Fibroblast of pulmonary artery (primary cell): ENCODE results near the gene EML4.
"Not testable (repeated sequence)": the region's sequence is repeated elsewhere in the genome, so short reads cannot be mapped to it uniquely, and the experiment has no call there.

Source experiments
- DNase-seq: peaks from one replicate; pipeline ENCODE4 v3.0.0-alpha.2; 2010; ENCODE audit warnings: low read depth
- H3K4me3 ChIP-seq: replicated peaks from 2 replicates; pipeline ENCODE4 v1.5.1; 2011; ENCODE audit warnings: low read depth, mild to moderate bottlenecking, control low read depth, low read length, moderate library complexity
- CTCF ChIP-seq: IDR thresholded peaks from 2 replicates; pipeline ENCODE4 v1.5.1; 2011; ENCODE audit warnings: mild to moderate bottlenecking, control low read depth, low read length, inconsistent platforms; ENCODE audit errors: missing control alignments

Gene EML4

GRCh38 chr2:42169100-42169873, at the start of gene EML4:
Gene EML4, plus strand, starts transcription at chr2:42169353. Its CDS starts 259 bp downstream, at chr2:42169612.
- TF ChIP-seq CTCF, result no peak
- peak; percentile 92 for DNase-seq
- H3K4me3 ChIP-seq, result peak within 1 kb of the TSS; percentile 88

- H3K4me3 ChIP-seq, result no peak overlapping the region
- DNase-seq, result no peak
These were observed 45.7 kb upstream of the EML4 start for GRCh38 chr2:42123426-42123825.

GRCh38 chr2:42124011-42124785, 45.0 kb upstream of the EML4 start:
- H3K4me3 ChIP-seq, result no peak overlapping the region
- no peak for DNase-seq
- no peak for TF ChIP-seq CTCF

More at GRCh38 chr2:42123426-42123825, 45.7 kb upstream of the EML4 start:
- TF ChIP-seq CTCF, result no peak

GRCh38 chr2:42125841-42126594, 43.1 kb upstream of the EML4 start:
- no peak for TF ChIP-seq CTCF
- DNase-seq, result no peak
- no peak overlapping the region for H3K4me3 ChIP-seq

GRCh38 chr2:42126873-42127272, 42.3 kb upstream of the EML4 start:
- H3K4me3 ChIP-seq, DNase-seq: not testable (repeated sequence)

GRCh38 chr2:42127425-42128424, 41.4 kb upstream of the EML4 start:
- H3K4me3 ChIP-seq, result no peak overlapping the region
- no peak for TF ChIP-seq CTCF
- DNase-seq, result no peak
